Activated CD8-positive, alpha-beta T cell treated with anti-CD3 and anti-CD28 coated beads for 36 hours (primary cell): ENCODE results near the gene MICAL3. TPM values are rescaled to one million over a fixed set of nuclear protein-coding genes. Genes with fewer than 3 reads are reported as not detected.

Experiments used
- ATAC-seq: fragments of 200-7000 bp; cut with Tn5 transposase; one replicate; pipeline ENCODE4 v1.10.0; 2021; ENCODE audit warnings: mild to moderate bottlenecking, moderate library complexity
- CTCF ChIA-PET: fragments of 350-600 bp; sonication (Branson Sonifier 250); formaldehyde crosslinking; loops from one replicate; lab custom pipeline; 2021; ENCODE audit warnings: antibody characterized with exemption; lab: Charles Lee
- POLR2A ChIA-PET: fragments of 350-600 bp; sonication (Branson Sonifier 250); formaldehyde crosslinking; loops from one replicate; lab custom pipeline; 2021; ENCODE audit warnings: antibody characterized with exemption; lab: Charles Lee
- DNase-seq: peaks from one replicate; pipeline ENCODE4 v3.0.0-alpha.2; 2020
- H3K27ac Mint-ChIP-seq: one replicate; pipeline ENCODE4 v1.8.0; 2021; ENCODE audit warnings: mild to moderate bottlenecking, mixed read lengths
- H3K27me3 Mint-ChIP-seq: one replicate; pipeline ENCODE4 v1.8.0; 2021; ENCODE audit warnings: mixed read lengths
- H3K36me3 Mint-ChIP-seq: one replicate; pipeline ENCODE4 v1.8.0; 2021; ENCODE audit warnings: low read depth, mixed read lengths
- H3K4me1 Mint-ChIP-seq: one replicate; pipeline ENCODE4 v1.8.0; 2021; ENCODE audit warnings: low read depth, mixed read lengths
- H3K4me3 Mint-ChIP-seq: one replicate; pipeline ENCODE4 v1.8.0; 2021; ENCODE audit warnings: mild to moderate bottlenecking, moderate library complexity, mixed read lengths
- H3K9me3 Mint-ChIP-seq: one replicate; pipeline ENCODE4 v1.8.0; 2021; ENCODE audit warnings: mixed read lengths
- CTCF ChIP-seq: fragments of 200-600 bp; IDR thresholded peaks from one replicate; pipeline ENCODE4 v1.8.0; 2022; ENCODE audit warnings: antibody characterized with exemption, mild to moderate bottlenecking
- intact Hi-C: fragments of 100-400 bp; cut with micrococcal nuclease; formaldehyde crosslinking; loops from one replicate; pipeline ENCODE4 v1.10.0; 2022
- total RNA-seq, 2 experiments: library from RNA; stranded (reverse); gene quantifications; one replicate each; pipeline ENCODE4 v1.2.3, GENCODE V29; 2021

MICAL3 gene
- total RNA-seq, 2 experiments from 2014 or later, result 31.6 to 32.4 TPM

DNA sequence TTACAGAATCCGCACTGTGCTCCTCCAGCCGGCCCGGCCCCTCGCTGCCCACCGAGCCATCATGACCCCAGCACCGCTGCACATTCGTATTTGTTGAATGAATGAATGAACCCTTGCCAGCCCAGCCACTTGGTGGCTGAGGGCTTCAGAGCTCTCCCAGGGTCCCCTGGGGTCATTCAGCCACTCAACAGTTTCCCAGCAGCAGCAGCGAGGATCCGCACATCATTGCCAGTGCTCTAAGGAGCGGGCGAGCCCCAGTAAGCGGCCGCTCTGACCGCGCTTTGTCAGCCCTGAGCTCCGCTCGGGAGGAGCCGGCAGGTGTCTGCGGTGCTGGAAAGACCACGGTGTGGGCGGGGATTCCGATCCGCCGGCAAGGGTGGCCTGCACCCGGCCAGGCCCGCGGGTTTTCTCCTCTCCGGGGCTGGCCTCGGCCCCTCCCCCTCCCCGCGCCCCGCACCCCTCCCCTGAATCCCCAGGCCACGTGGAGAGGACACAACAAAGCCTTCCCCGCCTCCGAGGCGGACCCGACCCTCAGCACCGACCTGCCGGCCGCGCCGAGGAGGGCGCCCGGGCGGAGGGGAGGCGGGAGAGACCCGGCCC, 250.7 kb downstream of the MICAL3 start:
- H3K4me3 Mint-ChIP-seq, result peak overlapping the region; percentile 77

GRCh38 chr22:17772958-17773605, 251.3 kb downstream of the MICAL3 start:
- H3K27ac Mint-ChIP-seq, result no peak overlapping the region
- H3K27me3 Mint-ChIP-seq, result peaks cover 1% of the 10 kb centered on the region

More for the DNA sequence above, 250.7 kb downstream of the MICAL3 start:
- ATAC-seq (peak; percentile 48), DNase-seq (peak; percentile 84)
- intact Hi-C loops, result no loop called here
- no peak for TF ChIP-seq CTCF
- Mint-ChIP-seq H3K9me3 (no peaks in the 10 kb centered on the region), H3K27me3 (peaks cover 1% of the 10 kb centered on the region), H3K27ac (no peak overlapping the region), H3K36me3 (no peaks in the 10 kb centered on the region), H3K4me1 (peaks cover 70% of the 10 kb centered on the region)
- CTCF ChIA-PET, result interaction anchor here (1.0 to 1.9 kb wide), 4 partner anchors 11 to 34 kb away, joined by 3 to 8 read pairs (median 6); no protein-coding TSS in a partner anchor
- POLR2A ChIA-PET, result interaction anchor here (1.0 to 1.6 kb wide), 4 partner anchors 8 to 317 kb away, joined by 3 to 5 read pairs (median 4); no protein-coding TSS in a partner anchor

GRCh38 chr22:17772249-17772957, 252.0 kb downstream of the MICAL3 start:
- Mint-ChIP-seq H3K4me3 (peak overlapping the region; percentile 77), H3K27me3 (peaks cover 1% of the 10 kb centered on the region), H3K9me3 (no peaks in the 10 kb centered on the region), H3K36me3 (peaks cover 2% of the 10 kb centered on the region), H3K4me1 (peaks cover 68% of the 10 kb centered on the region), H3K27ac (no peak overlapping the region)
- ChIA-PET POLR2A (interaction anchor here (0.8 to 2.0 kb wide), 8 partner anchors 8 to 318 kb away, joined by 3 to 6 read pairs (median 4); no protein-coding TSS in a partner anchor), CTCF (interaction anchor here (1.9 kb wide), 3 partner anchors 13 to 30 kb away, joined by 5 to 9 read pairs (median 8); no protein-coding TSS in a partner anchor)
- DNase-seq, result no peak
- no peak for TF ChIP-seq CTCF
- intact Hi-C loops, result no loop called here
- ATAC-seq, result no peak

More at GRCh38 chr22:17772958-17773605, 251.3 kb downstream of the MICAL3 start:
- Mint-ChIP-seq H3K4me3 (peak overlapping the region; percentile 77), H3K9me3 (no peaks in the 10 kb centered on the region), H3K4me1 (peaks cover 68% of the 10 kb centered on the region), H3K36me3 (no peaks in the 10 kb centered on the region)
- no peak for TF ChIP-seq CTCF
- intact Hi-C loops, result no loop called here
- ChIA-PET POLR2A (interaction anchor here (1.0 to 2.0 kb wide), 7 partner anchors 9 to 317 kb away, joined by 3 to 6 read pairs (median 4); no protein-coding TSS in a partner anchor), CTCF (interaction anchor here (1.0 to 1.9 kb wide), 4 partner anchors 12 to 33 kb away, joined by 3 to 9 read pairs (median 8); no protein-coding TSS in a partner anchor)
- DNase-seq, result no peak
- ATAC-seq, result no peak

GRCh38 chr22:17770180-17771077, 253.9 kb downstream of the MICAL3 start:
- no peak for DNase-seq
- POLR2A ChIA-PET, result interaction anchor here (0.8 to 3.7 kb wide), 3 partner anchors 7 to 11 kb away, joined by 3 to 25 read pairs (median 5); no protein-coding TSS in a partner anchor
- no peak for TF ChIP-seq CTCF
- Mint-ChIP-seq H3K36me3 (peaks cover 2% of the 10 kb centered on the region), H3K4me1 (peaks cover 55% of the 10 kb centered on the region), H3K27ac (no peak overlapping the region), H3K4me3 (no peak overlapping the region), H3K9me3 (no peaks in the 10 kb centered on the region), H3K27me3 (peaks cover 1% of the 10 kb centered on the region)
- intact Hi-C loops, result no loop called here
- CTCF ChIA-PET, result interaction anchor here (1.0 to 1.9 kb wide), 3 partner anchors 15 to 226 kb away, joined by 3 to 6 read pairs (median 5); no protein-coding TSS in a partner anchor
- no peak for ATAC-seq
